Head of caudate nucleus (tissue), 42 donors: Measurements from ENCODE around the gene SLC22A17.

ENCODE experiments used
- DNase-seq, 42 donors: peaks; one replicate each; pipeline versions ENCODE4 v3.0.0 to v3.0.0-alpha.2; 2020 to 2021; ENCODE audit warnings: mixed read lengths in 7 of 42
- intact Hi-C: fragments of 100-400 bp; cut with DNase I; formaldehyde crosslinking; loops from one replicate; pipeline ENCODE4 v1.15.0; 2022

Gene SLC22A17

DNA sequence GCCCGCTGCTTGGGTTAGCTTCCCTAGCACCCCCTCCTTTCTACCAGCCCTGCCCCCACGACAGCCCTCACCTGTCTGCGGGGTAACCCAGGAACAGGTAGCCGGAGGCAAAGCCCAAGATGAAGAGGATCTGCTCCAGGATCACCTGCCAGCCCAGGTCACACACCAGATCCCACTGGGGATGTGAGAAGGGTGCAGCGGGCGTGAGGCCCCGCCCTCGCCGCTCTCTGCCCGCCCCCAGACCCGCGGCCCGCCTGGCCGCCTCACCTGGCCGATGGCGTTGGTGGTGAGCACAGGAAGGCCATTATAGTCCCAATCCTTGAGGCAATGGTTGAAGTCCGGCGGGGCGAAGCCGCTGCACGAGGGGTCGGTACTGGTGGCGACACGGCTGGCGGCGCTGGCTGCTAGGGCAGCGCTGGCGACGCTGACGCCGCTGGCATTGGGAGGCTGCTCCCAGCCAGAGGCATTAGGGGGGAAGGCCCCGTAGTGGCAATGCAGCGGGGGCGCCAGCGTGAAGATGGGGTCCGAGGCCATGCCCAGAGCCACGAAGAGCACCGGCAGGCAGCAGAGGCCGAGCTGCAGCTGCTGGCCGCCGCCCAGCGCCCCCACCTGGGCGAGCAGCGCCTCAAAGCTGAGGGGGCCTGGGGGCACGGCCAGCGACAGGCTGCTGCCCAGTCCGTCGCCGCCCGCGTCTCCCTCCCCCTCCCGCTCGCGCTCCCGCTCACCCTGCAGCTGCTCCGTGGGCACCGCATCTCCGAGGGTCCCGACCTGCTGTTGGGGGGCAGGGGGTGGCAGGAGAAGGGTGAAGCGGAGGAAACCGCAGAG, 794 bp downstream of the SLC22A17 start:
- intact Hi-C loops = no loop called here
- DNase-seq = peak in 33 of 42 donors; percentile 21 to 73 (median 49)

DNA sequence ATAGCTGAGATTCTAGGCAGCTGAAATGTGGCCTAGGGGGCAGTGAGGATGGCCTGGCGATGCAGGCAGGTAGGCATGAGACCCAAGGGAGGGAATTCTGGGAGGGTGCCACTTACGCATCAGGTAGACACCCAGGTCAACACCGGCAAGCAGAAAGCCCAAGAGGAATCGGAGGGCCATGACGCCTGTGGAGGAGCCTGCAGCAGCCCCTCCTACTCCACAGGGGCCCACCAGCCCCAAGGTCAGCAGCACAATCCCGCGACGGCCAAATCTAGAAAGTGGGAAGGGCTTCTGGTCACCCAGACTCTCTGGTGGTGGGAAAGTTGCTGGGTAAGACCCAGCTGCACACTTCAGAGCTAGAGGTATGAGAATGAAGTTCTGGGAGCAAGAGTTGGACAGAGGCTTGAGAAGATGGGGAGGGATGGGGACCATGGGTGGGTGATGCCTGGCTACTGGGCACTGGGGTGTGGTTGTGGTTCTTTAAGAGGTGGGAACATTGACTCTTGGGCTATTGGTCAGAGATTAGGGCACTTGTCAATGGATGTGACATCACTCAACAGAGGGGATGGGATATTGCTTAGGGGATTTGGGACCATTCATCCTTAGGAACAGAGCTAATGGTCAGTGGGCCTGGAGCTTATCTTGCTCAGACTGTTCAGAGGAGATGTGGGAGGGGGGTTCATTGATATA, 3.4 kb downstream of the SLC22A17 start:
- intact Hi-C loops = loop anchor here (10.0 kb wide), 1 partner anchor 96 kb away; no protein-coding TSS in a partner anchor
- DNase-seq = peak in 2 of 42 donors; percentile 20 to 27

DNA sequence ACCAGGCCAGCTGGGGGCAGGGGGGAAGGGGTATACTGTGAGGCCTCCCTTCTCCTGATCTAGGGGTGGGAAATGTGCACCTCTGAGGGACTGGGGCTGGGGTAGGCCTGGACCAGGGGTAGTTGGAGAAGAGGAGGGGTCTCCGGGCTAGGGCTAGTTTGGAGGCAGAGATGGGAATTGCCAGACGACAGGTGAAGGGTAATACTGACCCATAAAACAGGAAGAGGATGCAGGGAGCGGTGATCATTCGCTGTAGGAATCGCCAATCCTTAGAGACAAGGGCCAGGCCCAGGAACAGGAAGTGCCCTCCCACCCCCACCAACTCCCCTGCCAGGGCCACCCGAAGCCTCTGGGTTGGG, 4.4 kb downstream of the SLC22A17 start:
- DNase-seq = peak in 2 of 42 donors; percentile 20 to 31
- intact Hi-C loops = loop anchor here (10.0 kb wide), 1 partner anchor 97 kb away; no protein-coding TSS in a partner anchor

DNA sequence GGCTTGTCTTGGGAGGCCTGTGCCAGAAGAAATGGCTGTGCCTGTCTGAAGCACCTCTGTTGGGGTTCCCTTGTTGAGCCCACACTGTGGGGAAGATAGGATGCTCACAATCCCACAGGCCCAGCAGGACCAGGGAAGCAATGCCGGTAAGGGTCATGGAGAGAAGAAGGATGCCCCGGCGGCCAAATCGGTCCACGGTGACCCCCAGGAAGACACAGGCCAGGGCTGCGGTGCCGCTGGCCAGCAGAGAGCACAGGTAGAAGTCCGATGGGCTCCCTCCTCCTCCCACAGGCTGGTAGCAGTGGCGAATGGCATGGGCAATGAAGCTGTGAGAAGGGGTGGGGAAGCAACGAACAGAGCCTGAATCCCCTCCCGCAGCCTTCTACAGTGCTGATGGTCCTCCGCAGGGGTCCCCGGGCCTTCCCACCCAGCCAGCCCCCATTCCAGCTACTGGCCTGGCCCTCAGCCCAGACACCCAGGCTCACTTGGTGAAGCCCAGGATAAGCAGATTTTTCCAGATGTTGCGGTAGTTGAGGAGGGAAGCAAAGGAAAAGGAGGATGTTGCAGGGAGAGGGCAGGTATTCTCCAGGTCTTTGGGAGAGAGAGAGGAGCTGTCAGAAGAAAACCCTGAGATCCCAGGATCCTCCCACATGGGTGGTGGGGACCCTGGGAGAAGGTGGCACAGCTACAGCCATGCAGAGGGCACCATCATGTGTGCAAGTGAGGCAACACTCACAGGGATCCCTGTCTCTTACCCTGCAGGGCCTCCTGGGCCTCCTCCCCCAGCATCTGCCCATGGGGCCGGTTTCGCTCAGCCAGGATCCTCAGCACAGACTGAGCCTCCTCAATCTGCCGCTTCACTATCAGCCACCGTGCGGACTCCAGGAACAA, 5.0 kb downstream of the SLC22A17 start:
- peak in 2 of 42 donors; percentile 25 to 37 for DNase-seq
- intact Hi-C loops = loop anchor here (10.0 kb wide), 1 partner anchor 97 kb away; no protein-coding TSS in a partner anchor

DNA sequence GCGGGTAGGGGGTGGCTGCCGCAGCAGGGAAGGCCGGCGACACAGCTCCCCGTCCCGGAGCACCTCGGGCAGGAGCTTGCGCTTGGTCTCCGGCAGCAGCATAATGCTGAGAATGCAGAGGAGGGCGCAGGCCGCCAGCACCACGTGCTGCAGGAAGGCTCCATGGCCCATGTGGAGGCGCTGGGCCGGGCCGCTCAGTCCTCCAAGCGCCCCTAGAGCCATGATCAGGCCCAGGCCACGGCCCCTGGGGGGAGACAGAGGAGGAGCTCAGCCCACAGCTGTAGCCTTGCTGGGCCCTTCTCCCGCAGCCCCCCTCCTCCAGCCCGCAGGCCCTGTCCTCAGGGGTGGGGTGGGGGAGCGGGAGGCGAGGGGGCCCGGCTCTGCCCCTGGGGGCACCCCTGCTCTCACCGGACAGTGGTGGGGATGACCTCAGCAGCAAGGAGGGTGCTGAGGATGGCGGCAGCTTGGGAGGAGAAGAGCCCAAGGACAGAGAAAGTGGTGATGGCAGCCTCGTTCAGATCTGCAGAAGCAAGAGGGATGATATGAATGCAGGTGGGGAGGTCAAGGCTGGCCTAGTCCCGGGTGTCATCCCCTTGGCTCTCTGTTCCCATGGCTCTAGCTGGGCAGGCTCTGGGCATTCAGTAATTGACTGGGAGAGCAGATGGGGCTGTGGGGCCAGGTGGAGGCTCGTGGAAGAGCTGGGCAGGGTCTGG, 5.8 kb downstream of the SLC22A17 start:
- intact Hi-C loops = loop anchor here (10.0 kb wide), 1 partner anchor 98 kb away; no protein-coding TSS in a partner anchor
- peak in 2 of 42 donors; percentile 25 to 41 for DNase-seq

DNA sequence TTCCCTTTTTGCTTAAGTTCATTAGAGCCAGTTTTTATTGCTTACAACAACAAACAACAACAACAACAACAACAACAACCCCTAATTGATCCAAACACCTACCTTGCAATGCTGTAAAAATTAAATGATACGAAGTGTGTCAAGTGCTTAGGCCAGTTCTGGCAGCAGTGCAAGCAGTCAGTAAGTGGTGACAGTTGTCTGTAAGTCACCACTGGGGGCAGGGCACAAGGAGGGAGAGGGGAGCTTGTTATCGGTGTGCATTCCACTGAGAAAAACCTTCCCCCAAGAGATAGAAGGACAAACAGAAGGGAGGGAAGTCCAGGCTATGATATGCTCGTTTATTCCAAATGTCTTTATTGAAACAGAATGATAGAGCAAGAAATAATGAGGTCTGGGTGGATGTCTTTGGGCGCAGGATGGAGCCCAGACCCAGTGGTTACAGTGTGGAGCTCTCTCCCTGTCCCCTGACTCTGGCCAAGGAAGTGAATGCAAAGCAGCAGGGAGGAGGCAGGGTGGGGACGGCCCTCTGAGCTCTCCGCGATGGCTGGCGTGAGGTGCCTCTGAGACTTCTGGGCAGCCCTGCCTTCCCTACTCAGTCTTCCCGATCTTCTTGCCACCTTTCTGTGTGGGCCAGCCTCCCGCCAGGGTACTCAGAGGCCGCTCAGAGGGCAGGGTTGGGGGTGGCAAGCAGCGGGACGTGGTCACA, 6.5 kb downstream of the SLC22A17 start:
- DNase-seq = peak in 3 of 42 donors; percentile 16 to 44 (median 25)

DNA sequence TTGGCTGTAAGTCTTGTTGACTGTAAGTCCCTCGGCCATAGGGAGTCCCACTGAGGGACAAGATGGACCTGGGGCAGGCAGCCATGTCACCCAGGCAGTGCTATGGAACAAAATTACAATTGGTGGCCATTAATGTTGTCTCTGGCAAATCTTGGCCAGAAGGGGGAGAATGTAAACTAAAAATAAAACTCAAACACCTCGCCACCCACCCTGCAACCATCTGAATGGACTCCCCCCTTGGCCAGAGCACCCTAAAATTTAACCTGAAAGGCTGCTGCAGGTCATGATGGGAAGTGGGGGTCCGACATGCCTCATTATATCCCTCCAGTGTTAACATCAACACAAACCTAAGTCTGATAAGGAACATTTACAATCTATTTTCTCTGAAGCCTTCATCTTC, 8.2 kb downstream of the SLC22A17 start:
- intact Hi-C loops = loop anchor here (10.0 kb wide), 1 partner anchor 100 kb away; no protein-coding TSS in a partner anchor
- DNase-seq = peak in 2 of 42 donors; percentile 12 to 39

More for the DNA sequence above, 6.5 kb downstream of the SLC22A17 start:
- intact Hi-C loops = loop anchor here (10.0 kb wide), 1 partner anchor 99 kb away; no protein-coding TSS in a partner anchor

DNA sequence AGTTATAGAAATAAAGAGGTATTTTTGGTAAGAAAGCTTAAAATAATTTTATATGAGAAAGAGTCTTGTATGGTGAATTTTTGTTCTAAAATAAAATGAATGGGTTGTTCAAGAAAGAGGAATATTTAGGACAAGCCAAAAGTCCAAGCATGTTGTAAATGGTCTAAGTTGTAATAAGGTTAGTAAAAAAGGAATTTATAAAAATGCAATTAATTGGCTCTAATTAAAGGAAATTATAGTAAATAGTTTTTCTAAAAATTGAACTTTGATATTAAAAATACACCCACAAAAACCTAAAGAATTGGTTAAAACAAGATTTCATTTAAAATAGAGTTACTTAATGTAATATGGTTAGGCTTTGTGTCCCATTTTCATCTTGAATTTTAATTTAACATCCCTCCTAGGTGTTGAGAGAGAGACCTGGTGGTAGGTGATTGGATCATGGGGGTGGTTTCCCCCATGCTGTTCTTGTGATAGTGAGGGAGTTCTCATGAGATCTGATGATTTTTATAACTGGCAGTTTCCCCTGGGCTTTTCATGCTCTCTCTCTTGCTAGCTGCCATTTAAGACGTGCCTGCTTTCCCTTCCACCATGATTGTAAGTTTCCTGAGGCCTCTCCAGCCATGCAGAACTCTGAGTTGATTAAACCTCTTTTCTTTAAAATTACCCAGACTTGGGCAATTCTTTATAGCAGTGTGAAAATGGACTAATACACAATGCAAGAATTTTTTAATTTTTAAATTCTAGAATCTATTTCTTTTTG, 13.0 kb downstream of the SLC22A17 start:
- DNase-seq = no peak
- intact Hi-C loops = loop anchor here (10.0 kb wide), 1 partner anchor 105 kb away; no protein-coding TSS in a partner anchor

DNA sequence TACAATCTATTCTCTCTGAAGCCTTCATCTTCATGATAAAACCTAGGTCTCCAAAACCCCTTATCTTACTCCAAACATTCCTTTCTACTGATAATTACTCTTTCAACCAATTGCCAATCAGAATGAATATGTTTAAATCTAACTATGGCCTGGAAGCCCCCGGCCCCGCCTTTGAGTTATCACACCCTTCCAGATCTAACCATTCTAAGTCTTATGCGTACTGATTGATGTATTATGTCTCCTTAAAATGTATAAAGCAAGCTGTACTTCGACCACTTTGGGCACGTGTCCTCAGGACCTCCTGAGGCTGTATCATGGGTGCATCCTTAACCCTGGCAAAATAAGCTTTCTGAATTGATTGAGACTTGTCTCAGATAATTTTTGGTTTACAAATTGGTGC, 17.1 kb downstream of the SLC22A17 start:
- DNase-seq = peak in 1 of 42 donors; percentile 22
- intact Hi-C loops = no loop called here

DNA sequence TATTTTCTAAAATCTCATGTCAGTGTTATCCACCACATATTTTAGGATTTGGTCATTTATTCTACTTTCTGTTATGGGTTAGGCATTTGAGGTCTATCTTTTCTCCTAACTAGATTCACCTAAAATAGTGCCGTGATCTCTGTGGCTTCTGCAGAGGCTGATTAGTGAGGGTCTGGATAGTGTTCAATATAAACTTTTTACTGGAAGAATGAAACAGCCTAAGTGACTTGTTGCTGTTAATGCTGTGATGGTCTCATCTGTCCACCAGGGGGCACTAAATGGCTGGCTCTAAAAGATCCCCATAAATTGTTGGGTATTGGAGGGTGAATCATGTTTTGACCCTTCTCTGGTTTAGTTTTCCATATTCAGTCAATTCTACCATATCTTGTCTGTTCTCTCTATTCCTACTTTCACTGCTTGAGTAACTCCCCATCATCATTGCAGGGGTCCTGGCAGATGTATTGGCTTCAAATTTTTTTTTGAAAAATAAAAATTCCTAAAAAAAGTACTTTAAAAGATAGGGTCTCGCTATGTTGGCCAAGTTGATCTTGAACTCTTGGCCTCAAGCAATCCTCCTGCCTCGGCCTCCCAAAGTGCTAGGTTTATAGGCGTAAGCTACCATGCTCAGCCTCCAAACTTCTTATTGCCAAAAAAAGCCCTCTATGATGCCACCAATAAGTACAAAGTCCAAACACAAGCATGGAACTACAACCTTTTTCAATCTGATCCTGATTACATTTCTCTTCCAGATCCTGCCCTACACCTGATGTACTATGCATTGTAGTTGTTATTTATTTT, 24.5 kb downstream of the SLC22A17 start:
- intact Hi-C loops = loop anchor here (2.0 to 10.0 kb wide), 2 partner anchors 53 to 227 kb away; partner anchors contain the start of genes THTPA and ZFHX2
- DNase-seq = peak in 40 of 42 donors; percentile 68 to 94 (median 82)

DNA sequence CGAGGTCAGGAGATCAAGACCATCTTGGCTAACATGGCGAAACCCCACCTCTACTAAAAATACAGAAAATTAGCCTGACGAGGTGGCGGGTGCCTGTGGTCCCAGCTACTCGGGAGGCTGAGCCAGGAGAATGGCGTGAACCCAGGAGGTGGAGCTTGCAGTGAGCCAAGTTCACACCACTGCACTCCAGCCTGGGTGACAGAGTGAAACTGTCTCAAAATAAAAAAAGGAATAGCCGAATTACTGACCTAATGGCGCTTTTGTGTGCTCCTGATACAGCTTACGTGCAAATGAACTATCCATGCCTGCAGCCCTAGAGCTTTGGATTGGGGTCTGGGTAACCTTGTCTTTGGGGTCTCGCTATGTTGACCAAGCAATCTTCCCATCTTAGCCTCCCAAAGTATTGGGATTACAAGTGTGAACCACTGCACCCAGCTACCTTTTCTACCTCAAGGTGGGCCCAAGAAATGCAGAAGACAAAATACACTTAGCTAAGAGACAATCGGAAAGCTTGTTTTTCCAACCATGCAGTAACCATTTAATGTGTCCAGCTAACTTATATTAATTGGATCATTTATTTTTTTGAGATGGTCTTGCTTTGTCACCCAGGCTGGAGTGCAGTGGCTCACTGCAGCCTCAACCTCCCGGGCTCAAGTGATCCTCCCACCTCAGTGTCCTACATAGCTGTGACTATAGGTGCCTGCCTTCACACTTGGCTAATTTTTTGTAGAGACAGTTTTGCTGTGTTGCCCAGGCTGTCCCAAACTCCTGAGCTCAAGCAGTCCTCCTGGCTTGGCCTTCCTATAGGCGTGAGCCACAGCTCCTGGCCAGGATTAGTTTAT, 26.0 kb downstream of the SLC22A17 start:
- intact Hi-C loops = loop anchor here (10.0 kb wide), 1 partner anchor 228 kb away; the partner anchor contains the start of genes THTPA and ZFHX2
- DNase-seq = peak in 1 of 42 donors; percentile 40

DNA sequence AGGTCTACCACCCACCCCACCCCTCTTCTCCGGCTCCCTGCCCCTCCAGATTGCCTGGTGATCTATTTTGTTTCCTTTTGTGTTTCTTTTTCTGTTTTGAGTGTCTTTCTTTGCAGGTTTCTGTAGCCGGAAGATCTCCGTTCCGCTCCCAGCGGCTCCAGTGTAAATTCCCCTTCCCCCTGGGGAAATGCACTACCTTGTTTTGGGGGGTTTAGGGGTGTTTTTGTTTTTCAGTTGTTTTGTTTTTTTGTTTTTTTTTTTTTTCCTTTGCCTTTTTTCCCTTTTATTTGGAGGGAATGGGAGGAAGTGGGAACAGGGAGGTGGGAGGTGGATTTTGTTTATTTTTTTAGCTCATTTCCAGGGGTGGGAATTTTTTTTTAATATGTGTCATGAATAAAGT, 26.9 kb downstream of the SLC22A17 start:
- intact Hi-C loops = loop anchor here (10.0 kb wide), 1 partner anchor 229 kb away; the partner anchor contains the start of genes THTPA and ZFHX2
- DNase-seq = peak in 1 of 42 donors; percentile 36

DNA sequence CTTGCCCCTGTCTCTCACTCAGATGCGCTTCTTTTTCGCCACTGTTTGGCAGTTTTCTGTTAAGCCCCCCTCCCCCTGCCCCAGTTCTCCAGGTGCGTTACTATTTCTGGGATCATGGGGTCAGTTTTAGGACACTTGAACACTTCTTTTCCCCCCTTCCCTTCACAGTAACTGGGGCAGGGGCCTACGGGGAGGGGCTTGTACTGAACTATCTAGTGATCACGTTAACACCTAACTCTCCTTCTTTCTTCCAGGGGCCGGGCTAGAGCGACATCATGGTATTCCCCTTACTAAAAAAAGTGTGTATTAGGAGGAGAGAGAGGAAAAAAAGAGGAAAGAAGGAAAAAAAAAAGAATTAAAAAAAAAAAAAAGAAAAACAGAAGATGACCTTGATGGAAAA, 27.7 kb downstream of the SLC22A17 start:
- DNase-seq = peak in 1 of 42 donors; percentile 34
- intact Hi-C loops = loop anchor here (5.0 to 10.0 kb wide), 3 partner anchors 37 to 230 kb away; partner anchors contain the start of genes NGDN, THTPA and ZFHX2

DNA sequence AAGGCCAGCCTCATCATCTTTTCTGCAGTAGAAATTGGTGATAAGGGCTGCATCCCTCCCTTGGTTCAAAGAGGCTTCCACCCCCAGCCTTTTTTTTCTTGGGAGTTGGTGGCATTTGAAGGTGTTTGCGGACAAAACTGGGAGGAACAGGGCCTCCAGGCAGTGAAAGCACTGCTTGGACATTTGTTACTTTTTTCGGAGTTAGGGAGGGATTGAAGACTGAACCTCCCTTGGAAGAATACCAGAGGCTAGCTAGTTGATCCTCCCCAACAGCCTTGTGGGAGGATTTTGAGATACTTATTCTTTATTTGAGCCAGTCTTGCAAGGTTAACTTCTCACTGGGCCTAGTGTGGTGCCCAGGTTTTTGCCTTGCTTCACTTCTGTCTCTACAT, 28.2 kb downstream of the SLC22A17 start:
- DNase-seq = peak in 1 of 42 donors; percentile 24
- intact Hi-C loops = loop anchor here (5.0 to 10.0 kb wide), 3 partner anchors 38 to 230 kb away; partner anchors contain the start of genes NGDN, THTPA and ZFHX2
